Measurements from ENCODE around the gene TNXB.

GRCh38 chr6:32111424-32112066 is 2.4 kb upstream of the TNXB start:
- TF ChIP-seq CTCF (IDR thresholded peaks at IDR 0.05; ENCODE audit: poor library complexity, severe bottlenecking) = no peak
- TF ChIP-seq REST (IDR thresholded peaks at IDR 0.05; ENCODE audit: borderline replicate concordance) = no peak
- TF ChIP-seq POLR2AphosphoS5 (IDR thresholded peaks at IDR 0.05) = no peak

All from neural cell (in vitro differentiated cells).